ENCODE measurements around the gene PHF14.
A peak's percentile ranks its signal among the peaks of the same experiment; 100 is the strongest.

PHF14 gene

DNA sequence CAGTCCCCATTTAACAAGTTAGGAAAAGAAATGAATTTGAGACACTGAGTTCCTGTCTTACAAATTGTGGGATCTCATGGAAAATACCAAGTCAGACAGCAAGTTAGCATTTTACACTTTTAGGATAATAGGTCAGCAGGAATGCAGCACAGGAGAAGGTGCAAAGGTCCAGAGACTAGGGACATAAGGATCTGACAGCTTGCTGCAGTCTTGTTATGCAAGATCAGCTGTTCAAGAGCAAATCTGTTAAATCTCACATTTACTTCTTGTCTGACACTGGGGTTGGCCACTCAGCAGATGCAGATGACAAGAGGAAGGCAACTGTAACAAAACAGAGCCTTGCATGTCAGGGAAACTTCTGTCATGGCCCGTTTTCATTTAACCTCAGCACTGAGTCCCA lies 239.6 kb downstream of the PHF14 start:
- no peak for DNase-seq

DNA sequence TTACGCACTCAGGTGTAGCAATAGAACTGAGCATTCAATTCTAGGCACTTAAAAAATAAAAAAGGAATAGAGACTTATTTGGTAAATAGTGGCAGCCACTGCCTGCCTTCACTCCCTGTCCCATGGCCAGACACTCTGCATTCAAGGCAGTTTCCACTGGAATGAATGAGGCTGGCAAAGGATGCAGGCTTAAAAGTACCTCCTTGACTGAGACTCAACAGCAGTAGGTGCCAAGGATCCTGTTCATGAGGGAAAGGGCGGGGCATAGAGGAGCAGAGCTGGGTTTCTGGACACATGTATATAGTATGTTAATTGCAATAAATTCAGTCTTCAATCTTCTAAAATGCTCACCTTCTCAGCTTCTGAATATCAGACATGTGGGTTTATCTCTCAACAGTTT lies 242.6 kb downstream of the PHF14 start:
- DNase-seq, result peak; percentile 25

DNA sequence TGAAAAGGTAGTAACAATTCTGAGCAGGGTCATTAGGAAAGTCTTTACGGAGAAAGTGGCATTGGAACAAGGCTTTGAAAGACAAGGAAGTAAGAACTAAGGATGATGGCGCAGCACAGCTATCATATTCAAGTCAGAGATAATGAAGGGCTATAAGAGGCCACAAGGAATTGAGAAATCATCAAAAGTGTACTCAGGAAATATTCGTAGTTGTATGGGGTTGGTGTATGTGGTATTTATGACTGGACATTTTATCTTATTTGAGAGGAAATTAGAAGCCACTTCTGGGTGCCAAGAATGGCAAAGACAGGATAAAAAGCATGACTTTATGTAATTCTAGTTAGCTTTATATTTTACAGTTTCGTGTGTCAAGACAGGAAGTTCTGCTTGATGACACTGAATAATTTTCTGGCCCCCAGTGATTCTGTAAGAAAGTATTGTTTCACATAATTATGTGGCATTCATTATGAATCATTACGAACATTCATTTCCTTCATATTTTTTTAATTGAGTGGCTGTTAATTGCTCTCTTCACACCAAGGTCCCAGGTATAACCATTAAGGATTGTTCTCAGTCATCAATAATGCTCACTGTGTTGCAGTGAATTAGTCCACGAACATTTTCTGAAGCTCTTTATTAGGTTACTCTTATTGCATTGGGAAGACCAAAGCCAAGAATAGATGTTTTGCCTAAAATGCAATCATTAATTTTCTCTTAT lies 244.3 kb downstream of the PHF14 start:
- DNase-seq, result no peak

All from NCI-H2029 (cell line).